HG03139 (cell line): Measurements from ENCODE around the gene DGKH.

ENCODE experiments used
- ATAC-seq: cut with Tn5 transposase; IDR thresholded peaks from one replicate; pipeline ENCODE4 v1.9.1; 2021; ENCODE audit not compliant: unreplicated experiment

DGKH gene

GRCh38 chr13:42039946-42040729 is 8.3 kb upstream of the DGKH start:
- ATAC-seq, result peak; percentile 63

- ATAC-seq, result peak; percentile 13
These were observed 7.8 kb upstream of the DGKH start for GRCh38 chr13:42040730-42041010.

GRCh38 chr13:42041011-42041683 is 7.3 kb upstream of the DGKH start:
- ATAC-seq, result peak; percentile 10

GRCh38 chr13:42041684-42042035 is 6.8 kb upstream of the DGKH start:
- ATAC-seq, result no peak

GRCh38 chr13:42043676-42044075 is 4.8 kb upstream of the DGKH start:
- ATAC-seq, result no peak

GRCh38 chr13:42046448-42046847 is 2.0 kb upstream of the DGKH start:
- no peak for ATAC-seq

GRCh38 chr13:42047561-42048341 is 697 bp upstream of the DGKH start:
- peak; percentile 26 for ATAC-seq

- ATAC-seq, result peak; percentile 45
These were observed 421 bp downstream of the DGKH start for GRCh38 chr13:42048684-42049453.

- ATAC-seq, result peak; percentile 6
These were observed 986 bp downstream of the DGKH start for GRCh38 chr13:42049454-42049813.

- ATAC-seq, result no peak
These were observed 6.5 kb downstream of the DGKH start for GRCh38 chr13:42054798-42055499.

- ATAC-seq, result no peak
These were observed 7.1 kb downstream of the DGKH start for GRCh38 chr13:42055500-42056085.

- no peak for ATAC-seq
These were observed 7.7 kb downstream of the DGKH start for GRCh38 chr13:42056146-42056545.

- no peak for ATAC-seq
These were observed 8.1 kb downstream of the DGKH start for GRCh38 chr13:42056583-42056982.

- no peak for ATAC-seq
These were observed 9.6 kb downstream of the DGKH start for GRCh38 chr13:42057918-42058530.

- no peak for ATAC-seq
These were observed 13.5 kb downstream of the DGKH start for GRCh38 chr13:42061943-42062342.

GRCh38 chr13:42063105-42063504 is 14.7 kb downstream of the DGKH start:
- no peak for ATAC-seq

- no peak for ATAC-seq
These were observed 15.8 kb downstream of the DGKH start for GRCh38 chr13:42064259-42064658.

GRCh38 chr13:42064966-42065365 is 16.5 kb downstream of the DGKH start:
- ATAC-seq, result no peak

GRCh38 chr13:42065414-42065813 is 17.0 kb downstream of the DGKH start:
- no peak for ATAC-seq

- ATAC-seq, result no peak
These were observed 18.1 kb downstream of the DGKH start for GRCh38 chr13:42066542-42066941.
